Astrocyte of the cerebellum (primary cell): Measurements from ENCODE around the gene HMCN2.
"Not testable (repeated sequence)": the region's sequence is repeated elsewhere in the genome, so short reads cannot be mapped to it uniquely, and the experiment has no call there.

Experiments
- DNase-seq: peaks from one replicate; pipeline ENCODE4 v3.0.0-alpha.2; 2011; ENCODE audit warnings: low read depth
- H3K4me3 ChIP-seq: 2 replicates; pipeline ENCODE4 v1.5.1; 2011; ENCODE audit warnings: mild to moderate bottlenecking, low read depth, low read length, moderate library complexity
- in situ Hi-C: cut with HindIII; loops from 2 replicates; pipeline ENCODE4 v1.10.0; 2017; ENCODE audit warnings: low sequenced_read_pairs
- TF ChIP-seq, protein P1 (sequence below): IDR thresholded peaks from 2 replicates; pipeline ENCODE4 v1.5.1; 2012; ENCODE audit warnings: low read length, low read depth, moderate library complexity, mild to moderate bottlenecking; ENCODE audit errors: missing control alignments

The HMCN2 gene

DNA sequence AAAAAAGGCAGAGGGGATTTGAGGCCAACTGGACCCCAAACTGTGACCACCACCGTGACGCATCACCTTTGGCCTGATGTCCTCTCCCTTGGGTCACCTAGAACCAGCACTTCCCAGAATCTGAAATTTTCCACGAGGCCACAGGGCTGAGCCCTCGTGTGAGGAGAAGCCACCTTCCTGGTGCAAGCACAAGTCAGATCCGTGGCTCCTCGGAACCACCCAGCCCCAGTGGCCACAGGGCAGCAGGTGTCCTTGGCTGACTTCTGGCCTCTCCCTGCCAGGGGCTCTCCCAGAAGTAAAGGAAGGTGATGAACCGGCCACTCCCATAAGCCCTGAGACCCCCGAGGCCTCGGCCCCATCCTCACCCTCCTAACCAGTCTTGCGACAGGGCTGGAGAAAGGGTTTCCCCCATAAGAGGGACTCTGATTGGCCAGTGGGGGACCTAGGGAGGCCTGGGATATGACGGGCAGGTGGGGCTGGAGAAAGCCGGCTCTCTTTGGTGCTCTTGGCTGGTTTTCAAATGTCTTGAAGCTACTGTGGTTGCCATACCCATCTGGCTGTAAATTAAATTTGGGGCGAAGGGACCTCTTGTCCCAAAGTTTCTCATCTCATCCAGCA is 20.9 kb upstream of the HMCN2 start:
- TF ChIP-seq, protein P1, sequence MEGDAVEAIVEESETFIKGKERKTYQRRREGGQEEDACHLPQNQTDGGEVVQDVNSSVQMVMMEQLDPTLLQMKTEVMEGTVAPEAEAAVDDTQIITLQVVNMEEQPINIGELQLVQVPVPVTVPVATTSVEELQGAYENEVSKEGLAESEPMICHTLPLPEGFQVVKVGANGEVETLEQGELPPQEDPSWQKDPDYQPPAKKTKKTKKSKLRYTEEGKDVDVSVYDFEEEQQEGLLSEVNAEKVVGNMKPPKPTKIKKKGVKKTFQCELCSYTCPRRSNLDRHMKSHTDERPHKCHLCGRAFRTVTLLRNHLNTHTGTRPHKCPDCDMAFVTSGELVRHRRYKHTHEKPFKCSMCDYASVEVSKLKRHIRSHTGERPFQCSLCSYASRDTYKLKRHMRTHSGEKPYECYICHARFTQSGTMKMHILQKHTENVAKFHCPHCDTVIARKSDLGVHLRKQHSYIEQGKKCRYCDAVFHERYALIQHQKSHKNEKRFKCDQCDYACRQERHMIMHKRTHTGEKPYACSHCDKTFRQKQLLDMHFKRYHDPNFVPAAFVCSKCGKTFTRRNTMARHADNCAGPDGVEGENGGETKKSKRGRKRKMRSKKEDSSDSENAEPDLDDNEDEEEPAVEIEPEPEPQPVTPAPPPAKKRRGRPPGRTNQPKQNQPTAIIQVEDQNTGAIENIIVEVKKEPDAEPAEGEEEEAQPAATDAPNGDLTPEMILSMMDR = no peak
- in situ Hi-C loops = loop anchor here (10.0 kb wide), 2 partner anchors 80 to 100 kb away; no protein-coding TSS in a partner anchor
- no peak overlapping the region for H3K4me3 ChIP-seq
- no peak for DNase-seq

DNA sequence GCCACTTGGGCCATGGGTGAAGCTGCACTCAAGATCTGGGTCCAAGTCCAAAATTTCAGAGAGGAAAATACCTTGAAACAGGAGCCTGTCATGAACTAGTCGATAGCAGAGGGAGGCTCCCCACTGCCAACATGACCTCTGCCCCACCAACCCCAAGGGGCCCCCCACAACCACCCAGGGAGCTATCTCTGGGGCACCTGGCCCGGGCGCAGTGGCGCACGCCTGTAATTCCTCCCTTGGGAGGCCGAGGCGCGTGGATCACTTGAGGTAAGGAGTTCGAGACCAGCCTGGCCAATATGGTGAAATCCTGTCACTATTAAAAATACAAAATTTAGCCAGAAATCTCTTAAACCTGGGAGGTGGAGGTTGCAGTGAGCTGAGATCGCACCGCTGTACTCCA is 20.1 kb upstream of the HMCN2 start:
- in situ Hi-C loops = loop anchor here (10.0 kb wide), 2 partner anchors 81 to 99 kb away; no protein-coding TSS in a partner anchor
- H3K4me3 ChIP-seq = no peak overlapping the region
- TF ChIP-seq, protein P1 = no peak
- no peak for DNase-seq

DNA sequence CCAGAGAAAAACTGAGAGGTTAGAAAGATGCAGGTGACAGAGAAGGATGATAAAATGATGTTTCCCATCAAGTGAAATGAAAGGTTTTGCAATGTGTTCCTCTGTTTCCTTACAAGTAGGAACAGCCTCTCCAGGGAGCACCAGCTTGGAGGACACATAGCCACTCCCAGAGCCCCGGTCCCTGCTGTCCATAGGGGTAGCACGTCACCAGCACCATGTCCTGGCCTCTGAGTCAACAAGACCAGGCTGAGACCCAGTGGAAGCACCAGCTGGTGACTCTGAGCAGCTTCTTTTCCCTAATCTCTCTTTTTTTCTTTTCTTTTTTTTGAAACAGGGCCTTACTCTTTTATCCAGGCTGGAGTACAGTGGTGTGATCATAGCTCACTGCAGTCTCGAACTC is 19.4 kb upstream of the HMCN2 start:
- in situ Hi-C loops = loop anchor here (10.0 kb wide), 2 partner anchors 81 to 99 kb away; no protein-coding TSS in a partner anchor
- TF ChIP-seq, protein P1 = no peak
- no peak for DNase-seq
- H3K4me3 ChIP-seq = no peak overlapping the region

DNA sequence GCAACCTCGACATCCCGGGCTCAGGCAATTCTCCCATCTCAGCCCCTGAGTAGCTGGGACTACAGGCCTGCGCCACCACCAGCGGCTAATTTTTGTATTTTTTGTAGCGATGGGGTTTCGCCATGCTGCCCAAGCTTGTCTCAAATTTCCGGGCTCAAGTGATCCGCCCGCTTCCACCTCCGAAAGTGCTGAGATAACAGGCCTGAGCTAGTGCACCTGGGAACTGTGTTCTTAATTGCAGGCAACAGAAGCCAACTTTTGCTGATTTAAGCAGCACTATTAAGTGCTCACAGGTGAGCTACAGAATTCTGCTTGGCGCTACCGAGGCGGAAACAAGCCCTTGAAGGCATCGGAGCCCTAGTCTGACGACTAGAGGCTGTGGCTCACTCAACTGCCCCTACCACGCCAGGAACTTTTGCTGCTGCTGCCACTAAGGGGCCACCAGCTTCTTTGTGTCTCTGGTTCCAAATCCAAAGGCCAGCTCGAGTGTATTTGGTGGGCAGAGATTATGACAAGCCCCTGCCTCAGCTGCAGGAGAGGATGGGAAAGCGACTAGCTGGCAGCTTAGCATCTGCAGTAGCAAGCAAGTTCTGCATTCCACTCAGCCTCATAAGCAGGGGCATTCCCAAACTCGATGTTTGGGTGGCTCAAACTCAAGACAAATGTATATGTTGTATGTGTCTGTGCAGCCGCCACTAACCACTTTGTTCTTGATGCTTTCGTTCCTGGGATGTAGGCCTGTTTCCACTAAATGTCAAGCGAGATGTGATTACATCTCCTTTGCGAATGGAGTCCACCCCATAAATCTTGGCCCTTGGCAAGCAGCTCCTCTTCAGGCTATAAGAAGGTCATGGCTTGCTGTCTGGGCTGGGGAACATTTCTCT is 10.6 kb upstream of the HMCN2 start:
- in situ Hi-C loops = no loop called here
- no peak overlapping the region for H3K4me3 ChIP-seq
- no peak for DNase-seq
- TF ChIP-seq, protein P1 = no peak

DNA sequence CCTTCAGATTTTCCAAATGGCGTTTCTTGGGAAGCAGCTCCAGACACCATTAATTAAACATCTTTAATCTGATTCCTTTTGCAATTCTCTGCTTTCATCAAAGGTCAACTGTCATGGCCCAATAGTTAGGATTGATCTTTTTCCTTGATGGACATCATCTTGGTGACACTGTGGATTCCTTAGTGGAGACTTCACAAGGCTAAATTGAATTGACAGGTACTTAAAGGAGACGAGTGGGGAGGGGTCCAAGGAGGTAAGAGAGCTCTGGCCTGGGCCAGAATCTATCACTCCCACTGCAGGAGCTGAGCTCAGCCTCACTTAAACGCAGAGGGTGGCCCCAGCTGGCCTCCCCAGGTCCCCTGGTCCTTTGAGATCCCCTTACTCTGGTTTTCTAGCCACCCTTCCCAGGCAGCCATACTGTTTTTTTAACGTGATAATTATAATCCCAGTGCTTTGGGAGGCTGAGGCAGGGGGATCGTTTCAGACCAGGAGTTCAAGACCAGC is 9.9 kb upstream of the HMCN2 start:
- H3K4me3 ChIP-seq = no peak overlapping the region
- no peak for DNase-seq
- TF ChIP-seq, protein P1 = no peak
- in situ Hi-C loops = no loop called here

DNA sequence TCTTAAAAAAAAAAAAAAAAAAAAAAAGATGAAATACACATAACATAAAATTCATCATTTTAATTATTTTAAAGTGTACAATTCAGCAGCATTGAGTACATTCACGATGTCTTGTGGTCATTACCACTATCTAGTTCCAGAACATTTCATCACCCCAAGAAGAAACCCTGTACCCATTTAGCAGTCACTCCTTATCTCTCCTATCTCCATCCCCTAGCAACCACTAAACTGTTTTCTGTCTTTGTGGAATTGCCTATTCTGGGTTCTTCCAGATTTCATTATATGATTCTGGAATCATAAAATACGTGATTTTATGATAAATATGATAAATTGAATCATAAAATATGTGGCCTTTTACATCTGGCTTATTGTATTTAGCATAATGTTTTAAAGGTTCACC is 8.9 kb upstream of the HMCN2 start:
- in situ Hi-C loops = no loop called here
- TF ChIP-seq, protein P1 = no peak
- no peak for DNase-seq
- H3K4me3 ChIP-seq = no peak overlapping the region

DNA sequence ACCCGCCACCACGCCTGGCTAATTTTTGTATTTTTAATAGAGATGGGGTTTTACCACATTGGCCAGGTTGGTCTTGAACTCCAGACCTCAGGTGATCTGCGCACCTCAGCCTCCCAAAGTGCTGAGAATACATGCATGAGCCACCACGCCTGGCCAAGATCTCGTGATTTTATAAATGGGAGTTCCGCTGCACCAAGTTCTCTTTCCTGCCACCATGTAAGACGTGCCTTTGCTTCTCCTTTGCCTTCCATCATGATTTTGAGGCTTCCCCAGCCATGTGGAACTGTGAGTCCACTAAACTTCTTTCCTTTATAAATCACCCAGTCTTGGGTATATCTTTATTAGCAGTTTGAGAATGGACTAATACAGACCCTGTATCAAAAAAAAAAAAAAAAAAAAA is 7.4 kb upstream of the HMCN2 start:
- H3K4me3 ChIP-seq, DNase-seq, in situ Hi-C loops: not testable (repeated sequence)
